DND-41 (cell line): ENCODE results near the gene CFAP97D2.

Source experiments
- CTCF ChIP-seq: IDR thresholded peaks from 2 replicates; pipeline ENCODE4 v1.5.1; 2012; ENCODE audit warnings: borderline replicate concordance, low read length, moderate library complexity, mild to moderate bottlenecking; ENCODE audit not compliant: poor library complexity, severe bottlenecking; ENCODE audit errors: extremely low read depth
- EZH2 ChIP-seq: IDR thresholded peaks from 3 replicates; pipeline ENCODE4 v1.6.1; 2012; ENCODE audit warnings: borderline replicate concordance, low read depth, mild to moderate bottlenecking, moderate library complexity, low read length, inconsistent platforms; ENCODE audit not compliant: severe bottlenecking

GRCh38 chr13:114234266-114234644 is 55.2 kb downstream of the CFAP97D2 start:
- no peak for TF ChIP-seq CTCF
- no peak for TF ChIP-seq EZH2
